ENCODE measurements around the gene POMT1.

The POMT1 gene

GRCh38 chr9:131490514-131490913, 12.2 kb upstream of the POMT1 start:
- ATAC-seq = no peak
- no peak for TF ChIP-seq BACH2 (CRISPR knock-in tag; IDR thresholded peaks at IDR 0.05; ENCODE audit: borderline replicate concordance)
- no peak for TF ChIP-seq RARB (CRISPR knock-in tag; IDR thresholded peaks at IDR 0.05)
- no peak for TF ChIP-seq CREB5 (CRISPR knock-in tag; IDR thresholded peaks at IDR 0.05; ENCODE audit: low read depth)
- TF ChIP-seq ZFP30 (CRISPR knock-in tag; IDR thresholded peaks at IDR 0.05) = no peak
- no peak for TF ChIP-seq ISL1 (CRISPR knock-in tag; IDR thresholded peaks at IDR 0.05)
- TF ChIP-seq GLIS3 (CRISPR knock-in tag; IDR thresholded peaks at IDR 0.05) = no peak
- no peak for TF ChIP-seq ZC3H10 (CRISPR knock-in tag; IDR thresholded peaks at IDR 0.05)
- no peak for TF ChIP-seq PATZ1 (CRISPR knock-in tag; IDR thresholded peaks at IDR 0.05; ENCODE audit: borderline replicate concordance)
- no peak for TF ChIP-seq CSRNP3 (CRISPR knock-in tag; IDR thresholded peaks at IDR 0.05)
- no peak for TF ChIP-seq ZNF565 (CRISPR knock-in tag; conservative IDR thresholded peaks at IDR 0.05; ENCODE audit: low read depth)
- TF ChIP-seq TSHZ2 (CRISPR knock-in tag; IDR thresholded peaks at IDR 0.05) = no peak
- no peak for TF ChIP-seq ZNF70 (CRISPR knock-in tag; IDR thresholded peaks at IDR 0.05)
- no peak for TF ChIP-seq POU6F1 (CRISPR knock-in tag; IDR thresholded peaks at IDR 0.05; ENCODE audit: borderline replicate concordance, low read depth)
- no peak for TF ChIP-seq TCF4 (CRISPR knock-in tag; IDR thresholded peaks at IDR 0.05; ENCODE audit: borderline replicate concordance)
- TF ChIP-seq ZNF8 (CRISPR knock-in tag; IDR thresholded peaks at IDR 0.05) = no peak
- no peak for TF ChIP-seq ARNTL (CRISPR knock-in tag; IDR thresholded peaks at IDR 0.05; ENCODE audit: borderline replicate concordance, low read depth)
- TF ChIP-seq CSDC2 (CRISPR knock-in tag; IDR thresholded peaks at IDR 0.05) = no peak
- TF ChIP-seq OSR1 (CRISPR knock-in tag; IDR thresholded peaks at IDR 0.05) = no peak

- TF ChIP-seq ZFP3 (CRISPR knock-in tag; IDR thresholded peaks at IDR 0.05) (no peak), ZNF70 (CRISPR knock-in tag; IDR thresholded peaks at IDR 0.05) (no peak), ZNF8 (CRISPR knock-in tag; IDR thresholded peaks at IDR 0.05) (no peak), CSRNP3 (CRISPR knock-in tag; IDR thresholded peaks at IDR 0.05) (no peak), PATZ1 (CRISPR knock-in tag; IDR thresholded peaks at IDR 0.05; ENCODE audit: borderline replicate concordance) (no peak), CREB5 (CRISPR knock-in tag; IDR thresholded peaks at IDR 0.05; ENCODE audit: low read depth) (no peak), GLIS3 (CRISPR knock-in tag; IDR thresholded peaks at IDR 0.05) (no peak), ESRRG (CRISPR knock-in tag; IDR thresholded peaks at IDR 0.05) (no peak), ZFP30 (CRISPR knock-in tag; IDR thresholded peaks at IDR 0.05) (no peak), BACH2 (CRISPR knock-in tag; IDR thresholded peaks at IDR 0.05; ENCODE audit: borderline replicate concordance) (no peak)
- no peak for ATAC-seq
Measured at GRCh38 chr9:131491001-131491710, 11.6 kb upstream of the POMT1 start.
